HG02981 (cell line): ENCODE measurements around the gene KRT72.

ENCODE experiments used
- ATAC-seq: cut with Tn5 transposase; IDR thresholded peaks from one replicate; pipeline ENCODE4 v1.9.1; 2021; ENCODE audit warnings: mild to moderate bottlenecking, moderate library complexity; ENCODE audit not compliant: unreplicated experiment

Gene KRT72

GRCh38 chr12:52551216-52551865 lies 49.9 kb downstream of the KRT72 start:
- ATAC-seq: no peak

DNA sequence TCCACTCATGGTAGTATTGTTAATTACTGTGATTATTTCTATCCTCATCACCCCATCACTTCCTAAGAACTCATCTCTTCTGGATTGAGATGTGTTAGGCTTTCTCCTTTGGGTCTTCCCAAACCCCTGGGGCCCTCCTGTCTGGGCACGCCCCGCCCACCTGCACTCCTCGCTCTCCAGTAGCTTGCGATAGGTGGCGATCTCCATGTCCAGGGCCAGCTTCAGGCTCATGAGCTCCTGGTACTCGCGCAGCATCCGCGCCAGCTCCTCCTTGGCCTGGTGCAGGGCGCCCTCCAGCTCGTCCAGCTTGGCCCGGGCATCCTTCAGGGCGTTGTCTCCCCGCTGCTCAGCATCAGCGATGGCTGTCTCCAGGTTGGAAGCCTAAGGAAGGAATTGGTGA lies 55.1 kb downstream of the KRT72 start:
- ATAC-seq: no peak

- ATAC-seq: no peak
Measured at GRCh38 chr12:52543985-52544883, 57.0 kb downstream of the KRT72 start.

GRCh38 chr12:52542785-52543318 lies 58.4 kb downstream of the KRT72 start:
- no peak for ATAC-seq

GRCh38 chr12:52542157-52542556 lies 59.1 kb downstream of the KRT72 start:
- ATAC-seq: no peak

- ATAC-seq: no peak
Measured at GRCh38 chr12:52541709-52542108, 59.6 kb downstream of the KRT72 start.

GRCh38 chr12:52540531-52540930 lies 60.7 kb downstream of the KRT72 start:
- no peak for ATAC-seq

- no peak for ATAC-seq
Measured at GRCh38 chr12:52539821-52540173, 61.5 kb downstream of the KRT72 start.

- ATAC-seq: no peak
Measured at GRCh38 chr12:52539083-52539820, 62.0 kb downstream of the KRT72 start.

DNA sequence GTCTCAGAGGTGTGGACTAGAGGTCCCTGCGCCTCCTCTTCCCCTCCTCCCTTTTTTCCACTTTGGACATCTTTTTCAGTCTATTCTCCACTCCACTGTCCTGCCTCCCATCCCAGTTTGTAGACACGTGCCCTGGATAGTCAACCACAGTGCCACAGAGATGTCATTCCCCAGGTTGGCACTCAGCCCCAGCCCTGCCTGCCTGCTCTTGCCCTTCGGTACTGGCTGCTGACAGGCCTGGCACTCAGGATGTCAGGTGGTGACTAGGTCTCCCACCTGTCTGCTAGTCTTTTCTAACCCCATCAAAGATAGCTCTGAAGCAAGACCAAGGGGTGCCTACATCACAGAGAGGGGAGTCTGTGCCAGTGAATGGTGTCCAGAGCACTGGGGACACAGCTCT lies 64.2 kb downstream of the KRT72 start:
- ATAC-seq: no peak
